ENCODE measurements around the gene MYBL2. TPM values are rescaled to one million over a fixed set of nuclear protein-coding genes. Genes with fewer than 3 reads are reported as not detected.

Gene MYBL2
- total RNA-seq, 1 experiment from 2014 or later: 138 TPM

- H3K27me3 ChIP-seq (ENCODE audit: control insufficient read depth, insufficient read depth, low read length): no peaks in the 10 kb centered on the region
- H3K4me3 ChIP-seq (ENCODE audit: low read depth in 2 of 2, low read length in 2 of 2): no peak overlapping the region
- BruUV-seq (replicated peaks): no TSS peak
Observed at GRCh38 chr20:43710370-43711044, 43.6 kb downstream of the MYBL2 start.

DNA sequence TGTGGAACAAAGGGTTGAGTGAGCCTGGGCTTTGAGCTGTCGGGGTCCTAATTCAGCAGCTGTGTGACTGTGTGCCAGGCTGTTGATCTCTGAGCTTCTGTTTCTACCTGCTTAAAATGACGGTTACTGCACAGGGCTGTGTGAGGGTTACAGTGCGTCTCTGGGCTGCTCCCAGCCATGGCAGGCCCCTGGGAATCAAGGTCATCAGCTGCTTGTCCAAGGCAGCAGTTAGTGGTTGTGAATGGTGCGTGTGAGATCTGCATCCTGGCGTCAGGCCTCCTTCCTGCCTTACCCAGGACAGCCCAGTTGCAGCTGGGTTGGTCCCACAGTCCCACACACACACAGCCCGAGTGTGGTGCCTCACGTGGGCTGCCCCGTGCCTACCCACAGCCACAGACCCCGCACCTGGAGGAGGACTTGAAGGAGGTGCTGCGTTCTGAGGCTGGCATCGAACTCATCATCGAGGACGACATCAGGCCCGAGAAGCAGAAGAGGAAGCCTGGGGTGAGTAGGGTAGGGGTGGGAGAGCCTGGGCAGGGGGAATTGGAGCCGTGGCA, 44.3 kb downstream of the MYBL2 start:
- ChIA-PET CTCF (no interaction called here), POLR2A (no interaction called here)
- in situ Hi-C loops (cut with HindIII; ENCODE audit: low pct_unique_long_range_greater_than_20kb, low sequenced_read_pairs): no loop called here
- H3K27ac ChIP-seq (ENCODE audit: low read length): no peak overlapping the region
- no peaks in the 10 kb centered on the region for H3K27me3 ChIP-seq (ENCODE audit: control insufficient read depth, insufficient read depth, low read length)
- ATAC-seq (no peak), DNase-seq (ENCODE audit: low read depth, low spot score) (no peak)
- TF ChIP-seq POLR2AphosphoS5 (IDR thresholded peaks at IDR 0.05; ENCODE audit: low read depth, low read length) (no peak), TCF7L2 (IDR thresholded peaks at IDR 0.05; ENCODE audit: low read depth, low read length) (no peak), SIN3A (IDR thresholded peaks at IDR 0.05; ENCODE audit: borderline replicate concordance, insufficient read depth, low read depth, low read length) (no peak)
- TF ChIP-seq, protein P1, sequence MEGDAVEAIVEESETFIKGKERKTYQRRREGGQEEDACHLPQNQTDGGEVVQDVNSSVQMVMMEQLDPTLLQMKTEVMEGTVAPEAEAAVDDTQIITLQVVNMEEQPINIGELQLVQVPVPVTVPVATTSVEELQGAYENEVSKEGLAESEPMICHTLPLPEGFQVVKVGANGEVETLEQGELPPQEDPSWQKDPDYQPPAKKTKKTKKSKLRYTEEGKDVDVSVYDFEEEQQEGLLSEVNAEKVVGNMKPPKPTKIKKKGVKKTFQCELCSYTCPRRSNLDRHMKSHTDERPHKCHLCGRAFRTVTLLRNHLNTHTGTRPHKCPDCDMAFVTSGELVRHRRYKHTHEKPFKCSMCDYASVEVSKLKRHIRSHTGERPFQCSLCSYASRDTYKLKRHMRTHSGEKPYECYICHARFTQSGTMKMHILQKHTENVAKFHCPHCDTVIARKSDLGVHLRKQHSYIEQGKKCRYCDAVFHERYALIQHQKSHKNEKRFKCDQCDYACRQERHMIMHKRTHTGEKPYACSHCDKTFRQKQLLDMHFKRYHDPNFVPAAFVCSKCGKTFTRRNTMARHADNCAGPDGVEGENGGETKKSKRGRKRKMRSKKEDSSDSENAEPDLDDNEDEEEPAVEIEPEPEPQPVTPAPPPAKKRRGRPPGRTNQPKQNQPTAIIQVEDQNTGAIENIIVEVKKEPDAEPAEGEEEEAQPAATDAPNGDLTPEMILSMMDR (IDR thresholded peaks at IDR 0.05): no peak
- TF ChIP-seq, protein P2, sequence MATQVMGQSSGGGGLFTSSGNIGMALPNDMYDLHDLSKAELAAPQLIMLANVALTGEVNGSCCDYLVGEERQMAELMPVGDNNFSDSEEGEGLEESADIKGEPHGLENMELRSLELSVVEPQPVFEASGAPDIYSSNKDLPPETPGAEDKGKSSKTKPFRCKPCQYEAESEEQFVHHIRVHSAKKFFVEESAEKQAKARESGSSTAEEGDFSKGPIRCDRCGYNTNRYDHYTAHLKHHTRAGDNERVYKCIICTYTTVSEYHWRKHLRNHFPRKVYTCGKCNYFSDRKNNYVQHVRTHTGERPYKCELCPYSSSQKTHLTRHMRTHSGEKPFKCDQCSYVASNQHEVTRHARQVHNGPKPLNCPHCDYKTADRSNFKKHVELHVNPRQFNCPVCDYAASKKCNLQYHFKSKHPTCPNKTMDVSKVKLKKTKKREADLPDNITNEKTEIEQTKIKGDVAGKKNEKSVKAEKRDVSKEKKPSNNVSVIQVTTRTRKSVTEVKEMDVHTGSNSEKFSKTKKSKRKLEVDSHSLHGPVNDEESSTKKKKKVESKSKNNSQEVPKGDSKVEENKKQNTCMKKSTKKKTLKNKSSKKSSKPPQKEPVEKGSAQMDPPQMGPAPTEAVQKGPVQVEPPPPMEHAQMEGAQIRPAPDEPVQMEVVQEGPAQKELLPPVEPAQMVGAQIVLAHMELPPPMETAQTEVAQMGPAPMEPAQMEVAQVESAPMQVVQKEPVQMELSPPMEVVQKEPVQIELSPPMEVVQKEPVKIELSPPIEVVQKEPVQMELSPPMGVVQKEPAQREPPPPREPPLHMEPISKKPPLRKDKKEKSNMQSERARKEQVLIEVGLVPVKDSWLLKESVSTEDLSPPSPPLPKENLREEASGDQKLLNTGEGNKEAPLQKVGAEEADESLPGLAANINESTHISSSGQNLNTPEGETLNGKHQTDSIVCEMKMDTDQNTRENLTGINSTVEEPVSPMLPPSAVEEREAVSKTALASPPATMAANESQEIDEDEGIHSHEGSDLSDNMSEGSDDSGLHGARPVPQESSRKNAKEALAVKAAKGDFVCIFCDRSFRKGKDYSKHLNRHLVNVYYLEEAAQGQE (IDR thresholded peaks at IDR 0.05; ENCODE audit: insufficient read depth in 1 of 2, low read depth in 2 of 2, low read length in 1 of 2): no peak
- H3K36me3 ChIP-seq (ENCODE audit: control insufficient read depth, insufficient read depth, low read length): peaks cover 3% of the 10 kb centered on the region; the same call in 1 of the 2 replicates
- no peaks in the 10 kb centered on the region for H3K4me1 ChIP-seq (ENCODE audit: control insufficient read depth, insufficient read depth, low read length)
- no peaks in the 10 kb centered on the region for H3K9me3 ChIP-seq (ENCODE audit: control insufficient read depth, insufficient read depth, low read depth, low read length)
- BruUV-seq (replicated peaks): no TSS peak
- H3K4me3 ChIP-seq (ENCODE audit: low read depth in 2 of 2, low read length in 2 of 2): no peak overlapping the region
- intact Hi-C loops (cut with micrococcal nuclease; ENCODE audit: unreplicated experiment): no loop called here

More at GRCh38 chr20:43710370-43711044, 43.6 kb downstream of the MYBL2 start:
- intact Hi-C loops (cut with micrococcal nuclease; ENCODE audit: unreplicated experiment) (no loop called here), in situ Hi-C loops (cut with HindIII; ENCODE audit: low pct_unique_long_range_greater_than_20kb, low sequenced_read_pairs) (no loop called here)
- CTCF ChIA-PET: no interaction called here
- no peak for TF ChIP-seq TCF7L2 (IDR thresholded peaks at IDR 0.05; ENCODE audit: low read depth, low read length)
- TF ChIP-seq SIN3A (IDR thresholded peaks at IDR 0.05; ENCODE audit: borderline replicate concordance, insufficient read depth, low read depth, low read length): no peak
- TF ChIP-seq POLR2AphosphoS5 (IDR thresholded peaks at IDR 0.05; ENCODE audit: low read depth, low read length): no peak
- TF ChIP-seq, protein P2 (IDR thresholded peaks at IDR 0.05; ENCODE audit: insufficient read depth in 1 of 2, low read depth in 2 of 2, low read length in 1 of 2): no peak
- TF ChIP-seq, protein P1 (IDR thresholded peaks at IDR 0.05): no peak
- ATAC-seq: 0 out of 2 replicates have a peak, but pooled peaks have one; percentile 23
- no peak for DNase-seq (ENCODE audit: low read depth, low spot score)
- no peaks in the 10 kb centered on the region for H3K9me3 ChIP-seq (ENCODE audit: control insufficient read depth, insufficient read depth, low read depth, low read length)
- no peaks in the 10 kb centered on the region for H3K4me1 ChIP-seq (ENCODE audit: control insufficient read depth, insufficient read depth, low read length)
- POLR2A ChIA-PET: no interaction called here
- H3K36me3 ChIP-seq (ENCODE audit: control insufficient read depth, insufficient read depth, low read length): peaks cover 3% of the 10 kb centered on the region; the same call in 1 of the 2 replicates
- H3K27ac ChIP-seq (ENCODE audit: low read length): no peak overlapping the region
